Measurements from ENCODE around the gene MYDGF.

GRCh38 chr19:4719499-4719866 lies 49.3 kb upstream of the MYDGF start:
- TF ChIP-seq CTCF (IDR thresholded peaks at IDR 0.05; ENCODE audit: low read length): no peak
- TF ChIP-seq EZH2 (IDR thresholded peaks at IDR 0.05; ENCODE audit: borderline replicate concordance, low read length): no peak

All from OCI-LY1 (cell line).